Epithelial cell of proximal tubule (primary cell): ENCODE results near the gene DMD. TPM values are rescaled to one million over a fixed set of nuclear protein-coding genes. Genes with fewer than 3 reads are reported as not detected.

Experiments
- DNase-seq: peaks from one replicate; pipeline ENCODE4 v3.0.0-alpha.2; 2011; ENCODE audit warnings: low read depth
- H3K4me3 ChIP-seq: 2 replicates; pipeline ENCODE4 v1.5.1; 2011; ENCODE audit warnings: low read depth, mild to moderate bottlenecking, low read length
- total RNA-seq: library from RNA; depleted of rRNA; stranded (reverse); fragments of >200 nt; gene quantifications from 2 replicates; pipeline ENCODE4 v1.2.3, GENCODE V29; 2015
- TF ChIP-seq, protein P1 (sequence below): conservative IDR thresholded peaks from 2 replicates; pipeline ENCODE4 v1.5.1; 2012; ENCODE audit warnings: low read depth, mild to moderate bottlenecking, low read length

Gene DMD
- total RNA-seq, 1 donor from 2014 or later = 1.3 TPM

DNA sequence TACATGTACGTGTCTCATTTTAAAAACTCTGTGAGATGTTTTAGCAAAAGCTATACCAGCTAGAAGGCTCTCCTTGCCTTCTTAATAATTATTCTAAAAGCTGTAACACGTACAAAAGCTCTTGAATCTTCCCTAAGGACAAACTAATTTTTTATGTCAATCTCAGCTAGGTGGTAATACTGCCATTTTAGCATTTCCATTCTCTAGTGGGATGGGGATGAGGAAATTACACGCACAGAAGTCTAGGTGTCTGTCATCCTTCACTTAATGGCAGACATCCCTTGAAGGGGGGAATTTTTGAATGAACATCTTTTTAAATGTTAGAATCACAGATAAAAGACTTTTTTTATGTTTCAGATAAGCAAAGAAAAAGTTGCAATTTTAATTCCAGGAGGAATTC, 569.1 kb downstream of the DMD start:
- TF ChIP-seq, protein P1, sequence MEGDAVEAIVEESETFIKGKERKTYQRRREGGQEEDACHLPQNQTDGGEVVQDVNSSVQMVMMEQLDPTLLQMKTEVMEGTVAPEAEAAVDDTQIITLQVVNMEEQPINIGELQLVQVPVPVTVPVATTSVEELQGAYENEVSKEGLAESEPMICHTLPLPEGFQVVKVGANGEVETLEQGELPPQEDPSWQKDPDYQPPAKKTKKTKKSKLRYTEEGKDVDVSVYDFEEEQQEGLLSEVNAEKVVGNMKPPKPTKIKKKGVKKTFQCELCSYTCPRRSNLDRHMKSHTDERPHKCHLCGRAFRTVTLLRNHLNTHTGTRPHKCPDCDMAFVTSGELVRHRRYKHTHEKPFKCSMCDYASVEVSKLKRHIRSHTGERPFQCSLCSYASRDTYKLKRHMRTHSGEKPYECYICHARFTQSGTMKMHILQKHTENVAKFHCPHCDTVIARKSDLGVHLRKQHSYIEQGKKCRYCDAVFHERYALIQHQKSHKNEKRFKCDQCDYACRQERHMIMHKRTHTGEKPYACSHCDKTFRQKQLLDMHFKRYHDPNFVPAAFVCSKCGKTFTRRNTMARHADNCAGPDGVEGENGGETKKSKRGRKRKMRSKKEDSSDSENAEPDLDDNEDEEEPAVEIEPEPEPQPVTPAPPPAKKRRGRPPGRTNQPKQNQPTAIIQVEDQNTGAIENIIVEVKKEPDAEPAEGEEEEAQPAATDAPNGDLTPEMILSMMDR = no peak
- no peak for DNase-seq
- H3K4me3 ChIP-seq = no peak overlapping the region

DNA sequence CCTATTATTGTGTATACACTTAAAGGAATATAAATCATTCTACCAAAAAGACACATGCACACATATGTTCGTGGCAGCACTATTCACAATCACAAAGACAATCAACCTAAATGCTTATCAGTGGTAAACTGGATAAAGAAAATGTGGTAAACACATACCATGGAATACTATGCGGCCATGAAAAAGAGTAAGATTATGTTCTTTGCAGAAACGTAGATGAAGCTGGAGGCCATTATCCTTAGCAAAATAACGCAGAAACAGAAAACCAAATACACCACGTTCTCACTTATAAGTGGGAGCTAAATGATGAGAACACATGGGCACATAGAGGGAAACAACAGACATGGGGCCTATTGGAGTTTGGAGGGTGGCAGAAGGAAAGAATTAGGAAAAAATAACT, 593.2 kb downstream of the DMD start:
- no peak for DNase-seq
- no peak overlapping the region for H3K4me3 ChIP-seq
- TF ChIP-seq, protein P1 = no peak

DNA sequence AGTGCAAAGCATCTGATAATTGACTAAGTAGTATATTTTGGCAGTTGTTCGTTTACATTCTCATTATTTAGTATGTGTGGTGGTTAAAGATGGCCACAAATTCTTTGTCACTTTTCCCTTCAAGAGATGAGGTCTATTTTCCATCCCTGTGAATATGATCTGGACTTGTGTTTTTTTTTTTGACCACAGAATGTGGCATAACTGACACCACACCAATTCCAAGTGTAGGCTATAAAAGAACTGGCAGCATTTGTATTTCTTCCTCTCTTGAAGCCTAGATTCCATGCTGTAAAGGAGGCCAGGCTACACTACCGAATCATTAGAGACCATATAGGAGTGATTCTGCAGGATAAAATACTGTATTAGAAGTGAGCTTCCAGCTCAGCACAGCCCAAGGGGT, 596.6 kb downstream of the DMD start:
- TF ChIP-seq, protein P1 = no peak
- H3K4me3 ChIP-seq = no peak overlapping the region
- DNase-seq = no peak

GRCh38 chrX:32599156-32599555, 612.2 kb downstream of the DMD start:
- H3K4me3 ChIP-seq = no peak overlapping the region
- no peak for DNase-seq
- TF ChIP-seq, protein P1 = no peak

GRCh38 chrX:32598707-32599106, 612.6 kb downstream of the DMD start:
- H3K4me3 ChIP-seq = no peak overlapping the region

DNA sequence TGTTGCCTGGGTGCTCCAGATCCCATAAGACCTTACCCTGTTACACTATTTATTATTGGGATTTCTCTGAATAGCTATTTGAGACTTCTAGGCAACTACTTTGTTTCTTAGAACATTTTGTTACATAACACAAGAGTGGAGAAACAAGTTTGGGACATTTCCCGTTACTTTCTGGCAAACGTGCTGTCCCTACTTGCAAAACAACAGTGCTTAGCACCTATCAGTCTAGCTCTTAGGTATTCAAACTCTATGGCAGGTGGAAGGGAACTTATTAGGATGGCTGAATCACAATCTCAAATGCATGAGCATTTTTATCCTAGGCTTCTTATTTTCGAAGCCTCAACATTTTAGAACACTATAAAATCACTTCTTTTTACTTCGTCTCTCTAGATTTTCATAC, 613.6 kb downstream of the DMD start:
- no peak overlapping the region for H3K4me3 ChIP-seq
- TF ChIP-seq, protein P1 = no peak
- DNase-seq = no peak

More at GRCh38 chrX:32598707-32599106, 612.6 kb downstream of the DMD start:
- no peak for DNase-seq
- TF ChIP-seq, protein P1 = no peak

DNA sequence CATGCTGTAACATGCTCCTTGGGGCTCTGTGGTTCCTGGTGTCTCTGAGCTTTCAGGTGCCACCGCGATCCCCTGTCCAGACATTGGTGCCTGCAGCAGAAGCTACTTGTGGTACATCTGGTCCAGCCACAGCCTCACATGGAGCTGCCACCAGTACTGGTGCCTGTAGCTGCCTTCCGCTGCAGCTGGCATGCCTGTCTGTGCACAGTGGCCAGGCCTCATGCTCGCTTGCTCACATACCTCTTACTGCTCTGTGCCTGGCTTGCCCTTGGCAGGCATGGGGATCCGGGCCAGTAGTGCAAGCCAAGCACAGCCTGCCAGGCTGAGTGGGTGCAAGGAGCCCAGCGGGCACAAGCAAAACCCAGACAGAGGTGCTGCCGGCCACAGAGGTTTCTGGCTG, 618.6 kb downstream of the DMD start:
- no peak for DNase-seq
- TF ChIP-seq, protein P1 = no peak
- H3K4me3 ChIP-seq = no peak overlapping the region
